ENCODE measurements around the gene CAMK1. TPM values are rescaled to one million over a fixed set of nuclear protein-coding genes. Genes with fewer than 3 reads are reported as not detected.

Gene CAMK1
- total RNA-seq, 2 experiments from 2014 or later, result 28.3 to 29.5 TPM

GRCh38 chr3:9757427-9757826, 12.3 kb downstream of the CAMK1 start:
- ChIA-PET POLR2A (no interaction called here), CTCF (no interaction called here)

- ChIA-PET POLR2A (no interaction called here), CTCF (interaction anchor here (1.1 to 1.3 kb wide), 2 partner anchors 14 to 33 kb away, joined by 3 read pairs; no protein-coding TSS in a partner anchor)
These were observed 15.1 kb downstream of the CAMK1 start for GRCh38 chr3:9754678-9755077.

GRCh38 chr3:9750556-9751411, 19.0 kb downstream of the CAMK1 start:
- CTCF ChIA-PET, result interaction anchor here (0.6 to 2.3 kb wide), 6 partner anchors 9 to 183 kb away, joined by 3 to 9 read pairs (median 4); partner anchors contain the start of genes CAMK1 and CRELD1
- POLR2A ChIA-PET, result interaction anchor here (0.8 to 2.1 kb wide), 4 partner anchors 13 to 29 kb away, joined by 3 to 6 read pairs (median 6); partner anchors contain the start of gene CAMK1

GRCh38 chr3:9749645-9750555, 19.8 kb downstream of the CAMK1 start, which contains the start of gene OGG1:
Gene OGG1, plus strand, starts transcription at chr3:9749952. Its CDS starts 335 bp downstream, at chr3:9750287.
- CTCF ChIA-PET, result interaction anchor here (0.6 to 2.3 kb wide), 7 partner anchors 10 to 183 kb away, joined by 3 to 9 read pairs (median 4); partner anchors contain the start of gene CAMK1
- POLR2A ChIA-PET, result interaction anchor here (0.6 to 2.1 kb wide), 9 partner anchors 13 to 192 kb away, joined by 3 to 6 read pairs (median 5); partner anchors contain the start of genes ARPC4 and CAMK1

GRCh38 chr3:9749296-9749644, 20.5 kb downstream of the CAMK1 start:
- ChIA-PET POLR2A (interaction anchor here (0.6 to 2.1 kb wide), 7 partner anchors 12 to 193 kb away, joined by 3 to 6 read pairs (median 3); partner anchors contain the start of genes ARPC4, CAMK1 and MTMR14), CTCF (interaction anchor here (1.2 to 2.3 kb wide), 4 partner anchors 9 to 22 kb away, joined by 4 to 9 read pairs (median 4); partner anchors contain the start of gene CAMK1)

GRCh38 chr3:9748031-9748430, 21.7 kb downstream of the CAMK1 start:
- ChIA-PET CTCF (no interaction called here), POLR2A (interaction anchor here (1.5 kb wide), 1 partner anchor 99 kb away, joined by 3 read pairs; the partner anchor contains the start of gene MTMR14)

- CTCF ChIA-PET, result interaction anchor here (0.6 kb wide), 1 partner anchor 30 kb away, joined by 3 read pairs; no protein-coding TSS in a partner anchor
- POLR2A ChIA-PET, result no interaction called here
These were observed 22.5 kb downstream of the CAMK1 start for GRCh38 chr3:9747267-9747666.

- ChIA-PET CTCF (no interaction called here), POLR2A (interaction anchor here (0.5 kb wide), 1 partner anchor 376 kb away, joined by 3 read pairs; no protein-coding TSS in a partner anchor)
These were observed 23.4 kb downstream of the CAMK1 start for GRCh38 chr3:9746330-9746729.

GRCh38 chr3:9745521-9745920, 24.2 kb downstream of the CAMK1 start:
- POLR2A ChIA-PET, result interaction anchor here (0.5 kb wide), 1 partner anchor 377 kb away, joined by 3 read pairs; no protein-coding TSS in a partner anchor
- CTCF ChIA-PET, result interaction anchor here (0.5 kb wide), 1 partner anchor 268 kb away, joined by 4 read pairs; no protein-coding TSS in a partner anchor

- CTCF ChIA-PET, result interaction anchor here (0.6 to 2.2 kb wide), 2 partner anchors 17 to 37 kb away, joined by 4 to 5 read pairs; no protein-coding TSS in a partner anchor
- POLR2A ChIA-PET, result interaction anchor here (0.6 kb wide), 1 partner anchor 12 kb away, joined by 3 read pairs; no protein-coding TSS in a partner anchor
These were observed 25.6 kb downstream of the CAMK1 start for GRCh38 chr3:9744162-9744561.

- POLR2A ChIA-PET, result no interaction called here
- CTCF ChIA-PET, result interaction anchor here (0.6 to 2.2 kb wide), 2 partner anchors 16 to 231 kb away, joined by 4 to 5 read pairs; no protein-coding TSS in a partner anchor
These were observed 26.2 kb downstream of the CAMK1 start for GRCh38 chr3:9743548-9743947.

GRCh38 chr3:9742560-9742959, 27.2 kb downstream of the CAMK1 start:
- ChIA-PET POLR2A (no interaction called here), CTCF (interaction anchor here (2.2 kb wide), 1 partner anchor 15 kb away, joined by 5 read pairs; no protein-coding TSS in a partner anchor)

- CTCF ChIA-PET, result no interaction called here
- POLR2A ChIA-PET, result no interaction called here
These were observed 30.6 kb downstream of the CAMK1 start for GRCh38 chr3:9739181-9739580.

GRCh38 chr3:9736831-9737230, 32.9 kb downstream of the CAMK1 start:
- CTCF ChIA-PET, result interaction anchor here (0.6 to 0.9 kb wide), 2 partner anchors 9 to 15 kb away, joined by 3 to 4 read pairs; no protein-coding TSS in a partner anchor
- POLR2A ChIA-PET, result interaction anchor here (0.9 kb wide), 3 partner anchors 13 to 41 kb away, joined by 3 read pairs; partner anchors contain the start of gene OGG1

- CTCF ChIA-PET, result interaction anchor here (1.3 kb wide), 1 partner anchor 16 kb away, joined by 5 read pairs; the partner anchor contains the start of gene OGG1
- POLR2A ChIA-PET, result interaction anchor here (0.6 to 3.1 kb wide), 4 partner anchors 12 to 83 kb away, joined by 3 to 10 read pairs (median 4); partner anchors contain the start of genes MTMR14 and OGG1
These were observed 37.0 kb downstream of the CAMK1 start for GRCh38 chr3:9732740-9733115.

- ChIA-PET CTCF (interaction anchor here (1.3 to 1.4 kb wide), 2 partner anchors 17 to 59 kb away, joined by 3 to 5 read pairs; partner anchors contain the start of gene OGG1), POLR2A (interaction anchor here (0.6 to 3.1 kb wide), 4 partner anchors 12 to 83 kb away, joined by 3 to 10 read pairs (median 4); partner anchors contain the start of genes MTMR14 and OGG1)
These were observed 37.5 kb downstream of the CAMK1 start for GRCh38 chr3:9732080-9732739.

GRCh38 chr3:9731206-9732079, 38.3 kb downstream of the CAMK1 start, which contains the start of gene BRPF1:
Gene BRPF1, plus strand, starts transcription at chr3:9731735. Its CDS starts 2,406 bp downstream, at chr3:9734141.
- ChIA-PET CTCF (interaction anchor here (0.5 to 1.4 kb wide), 2 partner anchors 60 to 517 kb away, joined by 3 to 4 read pairs; partner anchors contain the start of gene TATDN2), POLR2A (interaction anchor here (0.5 to 3.1 kb wide), 3 partner anchors 21 to 82 kb away, joined by 3 to 10 read pairs (median 3); partner anchors contain the start of genes ARPC4 and MTMR14)

Data from activated CD8-positive, alpha-beta memory T cell treated with anti-CD3 and anti-CD28 coated beads for 36 hours (primary cell).